GM12878 (cell line): ENCODE results near the gene MICAL3. TPM values are rescaled to one million over a fixed set of nuclear protein-coding genes. Genes with fewer than 3 reads are reported as not detected.

Experiments
- ATF2 ChIP-seq: IDR thresholded peaks from 2 replicates; pipeline ENCODE4 v1.6.1; 2012; ENCODE audit warnings: low read length, inconsistent platforms
- BCLAF1 ChIP-seq: fragments of 450-650 bp; IDR thresholded peaks from 2 replicates; pipeline ENCODE4 v1.6.1; 2017; ENCODE audit warnings: antibody characterized with exemption, mild to moderate bottlenecking, moderate library complexity
- E4F1 ChIP-seq: fragments of 450-650 bp; IDR thresholded peaks from 2 replicates; pipeline ENCODE4 v1.6.1; 2018; ENCODE audit warnings: borderline replicate concordance, mild to moderate bottlenecking; ENCODE audit not compliant: partially characterized antibody
- ESRRA ChIP-seq: IDR thresholded peaks from 2 replicates; pipeline ENCODE4 v1.6.1; 2012; ENCODE audit warnings: mild to moderate bottlenecking, low read length, improper control_type of control experiment
- HDGF ChIP-seq: fragments of 450-650 bp; IDR thresholded peaks from 2 replicates; pipeline ENCODE4 v1.6.1; 2016; ENCODE audit warnings: antibody characterized with exemption
- MYB ChIP-seq: fragments of 150-350 bp; IDR thresholded peaks from 2 replicates; pipeline ENCODE4 v1.6.1; 2014; ENCODE audit warnings: mild to moderate bottlenecking, low read depth, low read length, borderline replicate concordance
- NR2F1 ChIP-seq: fragments of 450-650 bp; conservative IDR thresholded peaks from 2 replicates; pipeline ENCODE4 v1.6.1; 2017; ENCODE audit warnings: mild to moderate bottlenecking
- PAX8 ChIP-seq: fragments of 450-650 bp; IDR thresholded peaks from 2 replicates; pipeline ENCODE4 v1.6.1; 2017; ENCODE audit warnings: mild to moderate bottlenecking, moderate library complexity
- POU2F2 ChIP-seq: IDR thresholded peaks from 3 replicates; pipeline ENCODE4 v1.6.1; 2011; ENCODE audit warnings: low read depth, mild to moderate bottlenecking, low read length, borderline replicate concordance
- RCOR1 ChIP-seq: conservative IDR thresholded peaks from 2 replicates; pipeline ENCODE4 v1.6.1; 2012; ENCODE audit warnings: low read depth, low read length, improper control_type of control experiment
- RELB ChIP-seq: fragments of 450-650 bp; IDR thresholded peaks from 2 replicates; pipeline ENCODE4 v1.6.1; 2017; ENCODE audit warnings: low read depth, mild to moderate bottlenecking, moderate library complexity
- RFX5 ChIP-seq: IDR thresholded peaks from 2 replicates; pipeline ENCODE4 v1.6.1; 2011; ENCODE audit warnings: low read depth, low read length, improper control_type of control experiment
- SMARCA5 ChIP-seq: fragments of 450-650 bp; IDR thresholded peaks from 2 replicates; pipeline ENCODE4 v1.6.1; 2017; ENCODE audit warnings: mild to moderate bottlenecking
- SREBF2 ChIP-seq: IDR thresholded peaks from 2 replicates; pipeline ENCODE4 v1.6.1; 2012; ENCODE audit warnings: mild to moderate bottlenecking, low read length
- SUZ12 ChIP-seq: fragments of 200-600 bp; sonication (generic); IDR thresholded peaks from one replicate; pipeline ENCODE4 v1.6.1; 2018; ENCODE audit warnings: antibody characterized with exemption, mild to moderate bottlenecking; ENCODE audit not compliant: unreplicated experiment
- WRNIP1 ChIP-seq: IDR thresholded peaks from 2 replicates; pipeline ENCODE4 v1.6.1; 2011; ENCODE audit warnings: low read depth, low read length, improper control_type of control experiment, borderline replicate concordance
- ZBTB33 ChIP-seq: fragments of 450-650 bp; IDR thresholded peaks from 2 replicates; pipeline ENCODE4 v1.6.1; 2017; ENCODE audit warnings: mild to moderate bottlenecking
- ZNF207 ChIP-seq: fragments of 450-650 bp; IDR thresholded peaks from 2 replicates; pipeline ENCODE4 v1.6.1; 2014; ENCODE audit warnings: antibody characterized with exemption, mild to moderate bottlenecking, borderline replicate concordance
- ZNF274 ChIP-seq: IDR thresholded peaks from one replicate; pipeline ENCODE4 v1.8.0; 2011; ENCODE audit not compliant: insufficient read length, insufficient read depth
- polyA plus RNA-seq, 11 experiments: library from polyadenylated mRNA; depleted of rRNA in 4 of 11; unstranded in 6 of 11; stranded (reverse) in 5 of 11; fragments of >200 nt; fragmentation: Nextera tagmentation in 4 of 11; fragmentation: Illumina TruSeq in 1 of 11; extraction: Ambion mirVana in 4 of 11; extraction: Trizol in 1 of 11; gene quantifications; 1 replicate in 1 of 11; 2 replicates in 10 of 11; pipeline versions ENCODE4 v1.2.1 to v1.2.3, GENCODE V29; 2011 to 2016; ENCODE audit warnings: inconsistent platforms in 2 of 11, missing spikeins in 2 of 11, low read depth in 1 of 11
- total RNA-seq, 4 experiments: library from RNA; depleted of rRNA in 3 of 4; stranded (reverse); fragments of >200 nt in 3 of 4; fragmentation: Illumina TruSeq in 1 of 4; extraction: Trizol in 1 of 4; gene quantifications; 2 replicates each; pipeline versions ENCODE4 v1.2.1 to v1.2.3, GENCODE V29; 2013 to 2021

MICAL3 gene
- total and polyA plus RNA-seq, 10 of the 15 experiments (the other 5 are each of a cell fraction or from before 2014, with no cell fraction given): 2.6 to 92.2 (median 24.0) TPM

GRCh38 chr22:17797721-17798559 lies 226.4 kb downstream of the MICAL3 start (continued):
- TF ChIP-seq ATF2 (peak; percentile 87), SMARCA5 (no peak; the same call in 1 of the 2 replicates), ESRRA (peak; percentile 14; the same call in 1 of the 2 replicates), NR2F1 (peak; percentile 95), WRNIP1 (0 out of 2 replicates have a peak, but pooled peaks have one; percentile 83), E4F1 (no peak), PAX8 (no peak), ZBTB33 (0 out of 2 replicates have a peak, but pooled peaks have one; percentile 10), SREBF2 (no peak), POU2F2 (peak; percentile 90), RCOR1 (0 out of 2 replicates have a peak, but pooled peaks have one; percentile 44), HDGF (no peak), BCLAF1 (no peak), ZNF207 (peak; percentile 32; the same call in 1 of the 2 replicates), RELB (peak; percentile 96), MYB (peak; percentile 93), RFX5 (no peak), SUZ12 (no peak), ZNF274 (no peak)
